ENCODE data around the gene DMD. TPM values are rescaled to one million over a fixed set of nuclear protein-coding genes. Genes with fewer than 3 reads are reported as not detected.

The DMD gene
- polyA plus RNA-seq, 3 donors: 0.23 TPM; not detected in 2

GRCh38 chrX:31433856-31434255 lies 1777.5 kb downstream of the DMD start:
- H2AFZ ChIP-seq (ENCODE audit: insufficient read depth, low read depth, low read length, poor library complexity, severe bottlenecking): no peak overlapping the region
- WGBS (ENCODE audit: insufficient coverage): no CpG with 5 or more reads among the region's 1 CpG
- Mint-ChIP-seq H3K27me3 (ENCODE audit: low read depth in 3 of 3) (peaks cover 1 to 4% (median 3%) of the 10 kb centered on the region in 3 donors), H3K4me1 (no peaks in the 10 kb centered on the region), H3K27ac (no peak overlapping the region), H3K4me3 (no peak overlapping the region), H3K36me3 (no peaks in the 10 kb centered on the region), H3K9me3 (no peaks in the 10 kb centered on the region)
- DNase-seq: no peak
- H3K9me3 ChIP-seq (replicated peaks in 1 of 2; ENCODE audit: control insufficient read depth in 1 of 2, insufficient read depth in 1 of 2, low read length in 2 of 2): no peaks in the 10 kb centered on the region
- H3K27ac ChIP-seq (ENCODE audit: low read depth in 1 of 2, low read length in 2 of 2): no peak overlapping the region
- H3K79me2 ChIP-seq (ENCODE audit: insufficient read depth, low read length): no peaks in the 10 kb centered on the region
- no peak overlapping the region for H3K4me2 ChIP-seq (replicated peaks; ENCODE audit: extremely low read depth, low read length, poor library complexity, severe bottlenecking)
- no peaks in the 10 kb centered on the region for H3K4me1 ChIP-seq (ENCODE audit: control insufficient read depth in 1 of 2, insufficient read depth in 2 of 2, low read length in 2 of 2)
- no peaks in the 10 kb centered on the region for H4K20me1 ChIP-seq (ENCODE audit: insufficient read depth, low read length)
- TF ChIP-seq, protein P1, sequence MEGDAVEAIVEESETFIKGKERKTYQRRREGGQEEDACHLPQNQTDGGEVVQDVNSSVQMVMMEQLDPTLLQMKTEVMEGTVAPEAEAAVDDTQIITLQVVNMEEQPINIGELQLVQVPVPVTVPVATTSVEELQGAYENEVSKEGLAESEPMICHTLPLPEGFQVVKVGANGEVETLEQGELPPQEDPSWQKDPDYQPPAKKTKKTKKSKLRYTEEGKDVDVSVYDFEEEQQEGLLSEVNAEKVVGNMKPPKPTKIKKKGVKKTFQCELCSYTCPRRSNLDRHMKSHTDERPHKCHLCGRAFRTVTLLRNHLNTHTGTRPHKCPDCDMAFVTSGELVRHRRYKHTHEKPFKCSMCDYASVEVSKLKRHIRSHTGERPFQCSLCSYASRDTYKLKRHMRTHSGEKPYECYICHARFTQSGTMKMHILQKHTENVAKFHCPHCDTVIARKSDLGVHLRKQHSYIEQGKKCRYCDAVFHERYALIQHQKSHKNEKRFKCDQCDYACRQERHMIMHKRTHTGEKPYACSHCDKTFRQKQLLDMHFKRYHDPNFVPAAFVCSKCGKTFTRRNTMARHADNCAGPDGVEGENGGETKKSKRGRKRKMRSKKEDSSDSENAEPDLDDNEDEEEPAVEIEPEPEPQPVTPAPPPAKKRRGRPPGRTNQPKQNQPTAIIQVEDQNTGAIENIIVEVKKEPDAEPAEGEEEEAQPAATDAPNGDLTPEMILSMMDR (IDR thresholded peaks at IDR 0.05): no peak
- no peak overlapping the region for H3K4me3 ChIP-seq (replicated peaks in 1 of 3; ENCODE audit: low read depth in 2 of 3, low read length in 3 of 3)
- intact Hi-C loops (cut with micrococcal nuclease): no loop called here
- H3K9ac ChIP-seq (ENCODE audit: insufficient read depth, low read length, poor library complexity, severe bottlenecking): no peak overlapping the region
- no peaks in the 10 kb centered on the region for H3K36me3 ChIP-seq (replicated peaks in 1 of 2; ENCODE audit: control insufficient read depth in 1 of 2, insufficient read depth in 2 of 2, low read length in 2 of 2)
- H3K27me3 ChIP-seq (ENCODE audit: control insufficient read depth in 2 of 2, insufficient read depth in 2 of 2, low read length in 2 of 2): no peaks in the 10 kb centered on the region

- Mint-ChIP-seq H3K4me3 (no peak overlapping the region), H3K27ac (no peak overlapping the region)
- intact Hi-C loops (cut with micrococcal nuclease): no loop called here
Measured at GRCh38 chrX:31429915-31430314, 1781.4 kb downstream of the DMD start.

More at GRCh38 chrX:31429915-31430314, 1781.4 kb downstream of the DMD start:
- TF ChIP-seq, protein P1 (IDR thresholded peaks at IDR 0.05): no peak
- no peak overlapping the region for H3K4me3 ChIP-seq (replicated peaks in 1 of 3; ENCODE audit: low read depth in 2 of 3, low read length in 3 of 3)
- no peaks in the 10 kb centered on the region for H3K9me3 ChIP-seq (replicated peaks in 1 of 2; ENCODE audit: control insufficient read depth in 1 of 2, insufficient read depth in 1 of 2, low read length in 2 of 2)
- H4K20me1 ChIP-seq (ENCODE audit: insufficient read depth, low read length): no peaks in the 10 kb centered on the region
- H3K4me2 ChIP-seq (replicated peaks; ENCODE audit: extremely low read depth, low read length, poor library complexity, severe bottlenecking): no peak overlapping the region
- no peak overlapping the region for H3K9ac ChIP-seq (ENCODE audit: insufficient read depth, low read length, poor library complexity, severe bottlenecking)
- H3K27ac ChIP-seq (ENCODE audit: low read depth in 1 of 2, low read length in 2 of 2): no peak overlapping the region
- no peaks in the 10 kb centered on the region for H3K79me2 ChIP-seq (ENCODE audit: insufficient read depth, low read length)
- H3K36me3 ChIP-seq (replicated peaks in 1 of 2; ENCODE audit: control insufficient read depth in 1 of 2, insufficient read depth in 2 of 2, low read length in 2 of 2): no peaks in the 10 kb centered on the region
- Mint-ChIP-seq H3K36me3 (no peaks in the 10 kb centered on the region), H3K4me1 (no peaks in the 10 kb centered on the region), H3K27me3 (ENCODE audit: low read depth in 3 of 3) (peaks cover 4 to 5% (median 4%) of the 10 kb centered on the region in 3 donors), H3K9me3 (no peaks in the 10 kb centered on the region)
- no peak for DNase-seq
- WGBS (ENCODE audit: insufficient coverage): no CpG with 5 or more reads among the region's 6 CpGs
- no peaks in the 10 kb centered on the region for H3K4me1 ChIP-seq (ENCODE audit: control insufficient read depth in 1 of 2, insufficient read depth in 2 of 2, low read length in 2 of 2)
- H2AFZ ChIP-seq (ENCODE audit: insufficient read depth, low read depth, low read length, poor library complexity, severe bottlenecking): no peak overlapping the region
- H3K27me3 ChIP-seq (ENCODE audit: control insufficient read depth in 2 of 2, insufficient read depth in 2 of 2, low read length in 2 of 2): no peaks in the 10 kb centered on the region

Data from CD14-positive monocyte (primary cell).